K562 (cell line): ENCODE results near the gene PPIA. TPM values are rescaled to one million over a fixed set of nuclear protein-coding genes. Genes with fewer than 3 reads are reported as not detected.
A peak's percentile ranks its signal among the peaks of the same experiment; 100 is the strongest.

Experiments
- ATAC-seq: fragments of 200-7000 bp; cut with Tn5 transposase; 3 replicates; pipeline ENCODE4 v1.9.1; 2020; ENCODE audit warnings: moderate library complexity
- BruUV-seq: library from RNA; stranded (reverse); fragments of 400-500 nt; replicated peaks from 2 replicates; lab custom pipeline; 2021; lab: Mats Ljungman, UMichigan
- CTCF ChIA-PET: fragments of 300-600 bp; formaldehyde crosslinking; extraction: SDS; loops from one replicate; lab custom pipeline; 2021; ENCODE audit warnings: low intra/inter-chr PET ratio; lab: Yijun Ruan, JAX
- POLR2A ChIA-PET: fragments of 300-600, 350-650 bp; sonication (Branson Sonifier 250); formaldehyde crosslinking; extraction: SDS; loops from one replicate; lab custom pipeline; 2021; ENCODE audit warnings: antibody characterized with exemption, inconsistent platforms; lab: Yijun Ruan, JAX
- DNase-seq, 4 experiments: peaks; one replicate each; pipeline versions ENCODE4 v3.0.0 to v3.0.0-alpha.2; 2011 to 2018; ENCODE audit warnings: low spot score in 3 of 4, mixed read lengths in 3 of 4; ENCODE audit errors: extremely low read depth in 1 of 4
- FAIRE-seq: peaks from 2 replicates; lab custom pipeline; 2011; peaks lifted over from hg19 to GRCh38; lab: Jason Lieb, UNC
- H2AFZ ChIP-seq: 2 replicates; pipeline ENCODE4 v1.6.0; 2011; ENCODE audit warnings: low read depth, low read length, control low read depth, inconsistent platforms
- H3K27ac ChIP-seq: fragments of 200-600 bp; 3 replicates; pipeline ENCODE4 v1.8.0; 2011; ENCODE audit warnings: low read depth, mild to moderate bottlenecking, control low read depth, inconsistent platforms, low read length, moderate library complexity, mixed read lengths; ENCODE audit errors: extremely low read depth
- H3K27me3 ChIP-seq, 2 experiments: fragments of 300-600 bp in 1 of 2; 2 replicates in 1 of 2; 3 replicates in 1 of 2; pipeline versions ENCODE4 v1.6.0 to v1.8.0; 2011; ENCODE audit warnings: inconsistent platforms in 2 of 2, low read length in 2 of 2, mild to moderate bottlenecking in 1 of 2, mixed read lengths in 1 of 2, moderate library complexity in 1 of 2; ENCODE audit not compliant: control insufficient read depth in 2 of 2, insufficient read depth in 2 of 2
- H3K36me3 ChIP-seq: fragments of 300-600 bp; 3 replicates; pipeline ENCODE4 v1.8.0; 2011; ENCODE audit warnings: mild to moderate bottlenecking, low read length, inconsistent platforms; ENCODE audit not compliant: control insufficient read depth, insufficient read depth
- H3K4me1 ChIP-seq, 2 experiments: fragments of 200-600 bp in 1 of 2; replicated peaks in 1 of 2; 2 replicates in 1 of 2; 3 replicates in 1 of 2; pipeline versions ENCODE4 v1.5.1 to v1.8.0; 2011; ENCODE audit warnings: inconsistent platforms in 2 of 2, low read length in 2 of 2, mild to moderate bottlenecking in 1 of 2, mixed read lengths in 1 of 2, moderate library complexity in 1 of 2; ENCODE audit not compliant: control insufficient read depth in 2 of 2, insufficient read depth in 2 of 2
- H3K4me2 ChIP-seq: 2 replicates; pipeline ENCODE4 v1.6.1; 2011; ENCODE audit warnings: low read length, control low read depth, inconsistent platforms, mixed read lengths; ENCODE audit not compliant: insufficient read depth
- H3K4me3 ChIP-seq: fragments of 200-600 bp; sonication (generic), shearing (Covaris generic); 2 replicates; pipeline ENCODE4 v1.5.1; 2016; ENCODE audit warnings: control low read depth, inconsistent platforms
- H3K79me2 ChIP-seq: fragments of 200-600 bp; 3 replicates; pipeline ENCODE4 v1.8.0; 2011; ENCODE audit warnings: low read length, inconsistent platforms; ENCODE audit not compliant: control insufficient read depth, insufficient read depth
- H3K9ac ChIP-seq, 2 experiments: 2 replicates each; pipeline versions ENCODE4 v1.6.0 to v1.6.1; 2011; ENCODE audit warnings: low read depth in 2 of 2, low read length in 2 of 2, control low read depth in 1 of 2, inconsistent platforms in 1 of 2, mild to moderate bottlenecking in 1 of 2, mixed read lengths in 1 of 2; ENCODE audit not compliant: insufficient read depth in 1 of 2
- H3K9me1 ChIP-seq: one replicate; pipeline ENCODE4 v1.6.0; 2011; ENCODE audit warnings: inconsistent platforms, mild to moderate bottlenecking, low read length, moderate library complexity; ENCODE audit not compliant: control insufficient read depth, insufficient read depth
- H3K9me3 ChIP-seq: replicated peaks from 2 replicates; pipeline ENCODE4 v1.5.1; 2011; ENCODE audit warnings: low read depth, low read length, inconsistent platforms; ENCODE audit not compliant: control insufficient read depth, insufficient read depth
- H4K20me1 ChIP-seq: replicated peaks from 2 replicates; pipeline ENCODE4 v1.6.1; 2011; ENCODE audit warnings: low read length, inconsistent platforms, mixed read lengths; ENCODE audit not compliant: control insufficient read depth, insufficient read depth
- ESRRA ChIP-seq: fragments of 450-650 bp; IDR thresholded peaks from 2 replicates; pipeline ENCODE4 v1.6.1; 2014; ENCODE audit warnings: low read depth, mild to moderate bottlenecking, moderate library complexity, borderline replicate concordance
- HSF4 ChIP-seq: fragments of 250-450 bp; sonication (Bioruptor Pico); IDR thresholded peaks from 2 replicates; pipeline ENCODE4 v2.1.2; 2022; ENCODE audit warnings: mild to moderate bottlenecking, moderate library complexity, borderline replicate concordance
- IRF2 ChIP-seq: sonication (generic); formaldehyde crosslinking; IDR thresholded peaks from 2 replicates; pipeline ENCODE4 v1.8.1; 2022; ENCODE audit warnings: mild to moderate bottlenecking, missing genetic modification reagents
- NBN ChIP-seq: fragments of 450-650 bp; IDR thresholded peaks from 2 replicates; pipeline ENCODE4 v1.6.1; 2016; ENCODE audit warnings: low read depth, mild to moderate bottlenecking
- NCOA6 ChIP-seq: fragments of 450-650 bp; IDR thresholded peaks from 2 replicates; pipeline ENCODE4 v1.6.1; 2017; ENCODE audit warnings: mild to moderate bottlenecking
- RAD21 ChIP-seq, 2 experiments: fragments of 250-450 bp in 1 of 2; fragments of 450-650 bp in 1 of 2; sonication (Bioruptor Pico) in 1 of 2; formaldehyde crosslinking in 1 of 2; IDR thresholded peaks in 1 of 2; conservative IDR thresholded peaks in 1 of 2; 2 replicates each; pipeline versions ENCODE4 v1.4.0 to v1.8.0; 2020 to 2022; ENCODE audit warnings: mild to moderate bottlenecking in 2 of 2, moderate library complexity in 1 of 2
- TARDBP ChIP-seq: fragments of 450-650 bp; IDR thresholded peaks from 2 replicates; pipeline ENCODE4 v1.6.1; 2016
- ZKSCAN8 ChIP-seq: fragments of 200-800 bp; sonication (Bioruptor generic); IDR thresholded peaks from 2 replicates; pipeline ENCODE4 v1.6.1; 2016; ENCODE audit warnings: missing genetic modification characterization, missing compliant biosample characterization
- ZNF134 ChIP-seq: fragments of 250-450 bp; sonication (Bioruptor Pico); conservative IDR thresholded peaks from 2 replicates; pipeline ENCODE4 v1.4.0; 2020
- ZNF232 ChIP-seq: sonication (generic); formaldehyde crosslinking; IDR thresholded peaks from 2 replicates; pipeline ENCODE4 v1.8.0; 2022; ENCODE audit warnings: mild to moderate bottlenecking, missing genetic modification reagents
- ZNF3 ChIP-seq: fragments of 250-450 bp; sonication (Bioruptor Pico); IDR thresholded peaks from 2 replicates; pipeline ENCODE4 v1.5.0; 2021; ENCODE audit warnings: mild to moderate bottlenecking, moderate library complexity
- WGBS: fragments of 100-300 bp; shearing (Covaris generic); methylation state at CpG from one replicate; pipeline ENCODE4 v1.1.6; 2016; ENCODE audit warnings: low coverage, mixed read lengths; ENCODE audit not compliant: insufficient coverage; ENCODE audit errors: missing lambda C conversion rate; 5-methylcytosine and 5-hydroxymethylcytosine counted together
- in situ Hi-C: fragments of 300-500 bp; cut with MboI; formaldehyde crosslinking; loops from 4 replicates; pipeline ENCODE4 v1.15.0; 2018; ENCODE audit warnings: inconsistent platforms, mixed read lengths
- intact Hi-C: fragments of 100-400 bp; cut with micrococcal nuclease; formaldehyde crosslinking; loops from 2 replicates; pipeline ENCODE4 v1.14.2; 2022
- polyA plus RNA-seq, 8 experiments: library from polyadenylated mRNA; depleted of rRNA in 4 of 8; stranded (reverse) in 5 of 8; unstranded in 3 of 8; fragments of >200 nt; fragmentation: Nextera tagmentation in 2 of 8; fragmentation: Illumina TruSeq in 1 of 8; extraction: Ambion mirVana in 2 of 8; extraction: Trizol in 1 of 8; gene quantifications; 2 replicates each; pipeline versions ENCODE4 v1.2.1 to v1.2.3, GENCODE V29; 2011 to 2014; ENCODE audit warnings: inconsistent platforms in 1 of 8, missing spikeins in 1 of 8
- total RNA-seq, 7 experiments: library from RNA; depleted of rRNA in 6 of 7; stranded (reverse); fragments of >200 nt in 6 of 7; fragmentation: Illumina TruSeq in 2 of 7; extraction: Trizol in 2 of 7; gene quantifications; 2 replicates each; pipeline versions ENCODE4 v1.2.1 to v1.2.3, GENCODE V29; 2011 to 2021; ENCODE audit warnings: low replicate concordance in 1 of 7
- TF ChIP-seq, protein P1 (sequence below): sonication (generic); formaldehyde crosslinking; IDR thresholded peaks from 2 replicates; pipeline ENCODE4 v1.4.0; 2020; ENCODE audit warnings: mild to moderate bottlenecking, missing genetic modification reagents
- TF ChIP-seq, protein P2 (sequence below): conservative IDR thresholded peaks from 2 replicates; pipeline ENCODE4 v1.6.1; 2011; ENCODE audit warnings: low read depth, mild to moderate bottlenecking, low read length; ENCODE audit not compliant: control insufficient read depth
- TF ChIP-seq, protein P3 (sequence below): fragments of 450-650 bp; formaldehyde crosslinking; IDR thresholded peaks from 2 replicates; pipeline ENCODE4 v1.4.0; 2020; ENCODE audit warnings: mild to moderate bottlenecking

PPIA gene
- total and polyA plus RNA-seq, 9 of the 15 experiments (the other 6 are each of a cell fraction or from before 2014, with no cell fraction given): 2,583 to 7,504 (median 3,973) TPM

DNA sequence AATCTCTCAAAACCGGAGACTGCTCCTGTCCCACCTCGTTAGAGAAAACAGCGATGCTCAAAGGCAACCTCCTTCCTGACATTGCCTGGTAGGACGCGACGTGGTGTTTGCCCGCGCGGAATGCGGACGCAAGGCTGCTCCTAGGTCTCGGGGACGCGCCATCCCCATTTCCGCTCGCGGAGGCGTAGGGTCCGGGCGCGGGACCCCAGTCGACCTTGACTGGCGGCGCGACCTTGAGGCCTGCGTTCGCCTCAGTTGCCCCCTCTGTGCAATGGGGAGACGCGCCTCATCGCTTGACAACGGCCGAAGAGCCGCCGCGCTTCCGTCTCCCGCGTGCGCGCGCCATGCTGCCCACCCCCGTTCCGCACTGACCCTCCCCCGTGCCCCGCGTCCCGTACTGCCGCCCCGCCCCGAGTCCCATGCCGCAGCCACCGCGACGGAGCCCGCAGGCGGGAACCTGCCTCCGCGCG is 412 bp upstream of the PPIA start:
- Histone ChIP-seq H3K27ac (peak overlapping the region; percentile 98), H3K9me3 (no peaks in the 10 kb centered on the region), H3K9ac (peak overlapping the region; percentile 86 to 100), H3K27me3 (no peaks in the 10 kb centered on the region), H3K79me2 (peaks cover 52% of the 10 kb centered on the region), H3K4me2 (peak overlapping the region; percentile 85), H3K4me1 (peaks cover 17 to 25% of the 10 kb centered on the region in 2 experiments; a peak in 4 of 5 replicates), H2AFZ (peak overlapping the region; percentile 93), H3K36me3 (peaks cover 38% of the 10 kb centered on the region), H3K4me3 (peak overlapping the region; percentile 56), H4K20me1 (peaks cover 27% of the 10 kb centered on the region), H3K9me1 (no peaks in the 10 kb centered on the region)
- intact Hi-C loops: loop anchor here (2.0 to 5.0 kb wide), 4 partner anchors 49 to 214 kb away; partner anchors contain the start of genes H2AZ2, OGDH, TMED4 and ZMIZ2
- ChIA-PET CTCF (interaction anchor here (0.5 to 0.6 kb wide), 2 partner anchors 47 to 146 kb away, joined by 3 read pairs; no protein-coding TSS in a partner anchor), POLR2A (interaction anchor here (1.4 kb wide), 1 partner anchor 223 kb away, joined by 4 read pairs; the partner anchor contains the start of gene DDX56)
- TSS peak; percentile 83 for BruUV-seq
- under 1% methylated on average over 42 of the region's 59 CpGs for WGBS
- DNase-seq (no peak), ATAC-seq (peak; percentile 17), FAIRE-seq (no peak)
- in situ Hi-C loops: no loop called here
- TF ChIP-seq ZNF232: peak; percentile 70; the same call in 1 of the 2 replicates
- no peak for TF ChIP-seq HSF4
- no peak for TF ChIP-seq ZKSCAN8 (CRISPR knock-in tag)
- TF ChIP-seq ZNF134: no peak
- TF ChIP-seq ESRRA: peak; percentile 100
- TF ChIP-seq, protein P1, sequence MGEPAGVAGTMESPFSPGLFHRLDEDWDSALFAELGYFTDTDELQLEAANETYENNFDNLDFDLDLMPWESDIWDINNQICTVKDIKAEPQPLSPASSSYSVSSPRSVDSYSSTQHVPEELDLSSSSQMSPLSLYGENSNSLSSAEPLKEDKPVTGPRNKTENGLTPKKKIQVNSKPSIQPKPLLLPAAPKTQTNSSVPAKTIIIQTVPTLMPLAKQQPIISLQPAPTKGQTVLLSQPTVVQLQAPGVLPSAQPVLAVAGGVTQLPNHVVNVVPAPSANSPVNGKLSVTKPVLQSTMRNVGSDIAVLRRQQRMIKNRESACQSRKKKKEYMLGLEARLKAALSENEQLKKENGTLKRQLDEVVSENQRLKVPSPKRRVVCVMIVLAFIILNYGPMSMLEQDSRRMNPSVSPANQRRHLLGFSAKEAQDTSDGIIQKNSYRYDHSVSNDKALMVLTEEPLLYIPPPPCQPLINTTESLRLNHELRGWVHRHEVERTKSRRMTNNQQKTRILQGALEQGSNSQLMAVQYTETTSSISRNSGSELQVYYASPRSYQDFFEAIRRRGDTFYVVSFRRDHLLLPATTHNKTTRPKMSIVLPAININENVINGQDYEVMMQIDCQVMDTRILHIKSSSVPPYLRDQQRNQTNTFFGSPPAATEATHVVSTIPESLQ (CRISPR knock-in tag): no peak; the same call in 1 of the 2 replicates
- TF ChIP-seq, protein P2, sequence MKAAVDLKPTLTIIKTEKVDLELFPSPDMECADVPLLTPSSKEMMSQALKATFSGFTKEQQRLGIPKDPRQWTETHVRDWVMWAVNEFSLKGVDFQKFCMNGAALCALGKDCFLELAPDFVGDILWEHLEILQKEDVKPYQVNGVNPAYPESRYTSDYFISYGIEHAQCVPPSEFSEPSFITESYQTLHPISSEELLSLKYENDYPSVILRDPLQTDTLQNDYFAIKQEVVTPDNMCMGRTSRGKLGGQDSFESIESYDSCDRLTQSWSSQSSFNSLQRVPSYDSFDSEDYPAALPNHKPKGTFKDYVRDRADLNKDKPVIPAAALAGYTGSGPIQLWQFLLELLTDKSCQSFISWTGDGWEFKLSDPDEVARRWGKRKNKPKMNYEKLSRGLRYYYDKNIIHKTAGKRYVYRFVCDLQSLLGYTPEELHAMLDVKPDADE: no peak
- peak; percentile 64; the same call in 1 of the 2 replicates for TF ChIP-seq TARDBP
- peak; percentile 31; the same call in 1 of the 2 replicates for TF ChIP-seq NBN
- no peak for TF ChIP-seq IRF2
- TF ChIP-seq ZNF3 (CRISPR knock-in tag): no peak
- no peak for TF ChIP-seq RAD21 (CRISPR knock-in tag; conservative IDR thresholded peaks at IDR 0.05 in 1 of 2, IDR thresholded peaks at IDR 0.05 in 1 of 2)
- TF ChIP-seq, protein P3, sequence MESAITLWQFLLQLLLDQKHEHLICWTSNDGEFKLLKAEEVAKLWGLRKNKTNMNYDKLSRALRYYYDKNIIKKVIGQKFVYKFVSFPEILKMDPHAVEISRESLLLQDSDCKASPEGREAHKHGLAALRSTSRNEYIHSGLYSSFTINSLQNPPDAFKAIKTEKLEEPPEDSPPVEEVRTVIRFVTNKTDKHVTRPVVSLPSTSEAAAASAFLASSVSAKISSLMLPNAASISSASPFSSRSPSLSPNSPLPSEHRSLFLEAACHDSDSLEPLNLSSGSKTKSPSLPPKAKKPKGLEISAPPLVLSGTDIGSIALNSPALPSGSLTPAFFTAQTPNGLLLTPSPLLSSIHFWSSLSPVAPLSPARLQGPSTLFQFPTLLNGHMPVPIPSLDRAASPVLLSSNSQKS (CRISPR knock-in tag): no peak
- TF ChIP-seq NCOA6: no peak
